Gastroesophageal sphincter (tissue), 4 donors: ENCODE measurements around the gene KRTAP17-1. TPM values are rescaled to one million over a fixed set of nuclear protein-coding genes. Genes with fewer than 3 reads are reported as not detected.
"Not testable (repeated sequence)": the region's sequence is repeated elsewhere in the genome, so short reads cannot be mapped to it uniquely, and the experiment has no call there.

Experiments
- ATAC-seq: fragments of 150-250 bp; one replicate; pipeline ENCODE4 v1.9.1; 2016; ENCODE audit warnings: mild to moderate bottlenecking, moderate library complexity
- H3K27ac ChIP-seq, 4 donors: fragments of 200-600 bp; sonication (generic) in 3 of 4; 1 replicate in 3 of 4; 2 replicates in 1 of 4; pipeline ENCODE4 v1.5.1; 2016 to 2019
- H3K27me3 ChIP-seq: fragments of 200-600 bp; sonication (generic); one replicate; pipeline ENCODE4 v1.5.1; 2019
- H3K36me3 ChIP-seq, 2 donors: fragments of 200-600 bp; sonication (generic); one replicate each; pipeline ENCODE4 v1.5.1; 2019; ENCODE audit warnings: control low read depth in 1 of 2
- H3K4me1 ChIP-seq, 3 donors: fragments of 200-600 bp; sonication (generic); 1 replicate in 2 of 3; 2 replicates in 1 of 3; pipeline ENCODE4 v1.5.1; 2016 to 2019; ENCODE audit warnings: control low read depth in 2 of 3
- H3K4me3 ChIP-seq, 2 donors: fragments of 200-600 bp; sonication (generic); one replicate each; pipeline ENCODE4 v1.5.1; 2019; ENCODE audit warnings: mild to moderate bottlenecking in 1 of 2, moderate library complexity in 1 of 2
- H3K9me3 ChIP-seq, 3 donors: fragments of 200-600 bp; sonication (generic); one replicate each; pipeline ENCODE4 v1.5.1; 2017 to 2019; ENCODE audit warnings: control low read depth in 2 of 3
- EP300 ChIP-seq: sonication (generic); formaldehyde crosslinking; IDR thresholded peaks from one replicate; pipeline ENCODE4 v1.6.1; 2017; ENCODE audit warnings: antibody characterized with exemption, mild to moderate bottlenecking
- POLR2A ChIP-seq, 2 donors: fragments of 450-650 bp; IDR thresholded peaks; one replicate each; pipeline ENCODE4 v1.6.1; 2017; ENCODE audit warnings: antibody characterized with exemption in 2 of 2, mild to moderate bottlenecking in 2 of 2, moderate library complexity in 1 of 2
- POLR2AphosphoS5 ChIP-seq: sonication (generic); formaldehyde crosslinking; IDR thresholded peaks from one replicate; pipeline ENCODE4 v1.6.1; 2017; ENCODE audit warnings: antibody characterized with exemption
- WGBS, 2 donors: methylation state at CpG; one replicate each; pipeline ENCODE4 v1.1.5; 2018; ENCODE audit warnings: low coverage in 1 of 2; 5-methylcytosine and 5-hydroxymethylcytosine counted together
- total RNA-seq, 4 donors: library from RNA; depleted of rRNA; stranded (reverse); fragments of >200 nt; gene quantifications; one replicate each; pipeline ENCODE4 v1.1.0, GENCODE V29; 2016
- TF ChIP-seq, protein P1 (sequence below), 4 experiments: fragments of 200-600 bp in 2 of 4; fragments of 450-650 bp in 2 of 4; sonication (generic) in 1 of 4; IDR thresholded peaks; one replicate each; pipeline ENCODE4 v1.5.1; 2017 to 2019; ENCODE audit warnings: antibody characterized with exemption in 4 of 4, mild to moderate bottlenecking in 2 of 4, moderate library complexity in 2 of 4

The KRTAP17-1 gene
- total RNA-seq, 4 donors from 2014 or later, result not detected

DNA sequence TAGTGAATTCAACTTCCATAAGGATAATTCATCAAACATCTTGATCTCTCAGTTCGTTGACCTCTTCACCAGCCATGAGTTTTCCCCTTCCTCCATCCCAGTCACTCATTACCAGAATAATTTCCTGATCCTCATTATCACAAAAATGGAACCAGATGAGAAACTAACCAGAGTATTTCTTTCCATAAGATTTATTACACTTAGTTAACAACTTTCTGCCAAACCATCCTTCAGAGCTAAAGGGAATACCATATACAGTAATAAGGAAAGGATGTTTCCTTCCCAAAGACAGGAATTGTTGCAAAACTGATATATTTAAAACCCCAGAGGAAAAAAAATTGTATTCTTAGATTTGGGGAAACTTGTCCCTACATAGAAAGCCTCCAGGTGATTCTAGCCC lies 21.5 kb downstream of the KRTAP17-1 start:
- ATAC-seq, result no peak
- H3K27ac ChIP-seq, result no peak overlapping the region
- no peaks in the 10 kb centered on the region for H3K9me3 ChIP-seq
- 56 to 60% methylated on average over 1 of the region's 1 CpG for WGBS, 2 donors
- H3K27me3 ChIP-seq, result peaks cover 24% of the 10 kb centered on the region
- TF ChIP-seq POLR2A (IDR thresholded peaks at IDR 0.05), result no peak
- TF ChIP-seq POLR2AphosphoS5, result no peak
- TF ChIP-seq EP300, result no peak
- TF ChIP-seq, protein P1, sequence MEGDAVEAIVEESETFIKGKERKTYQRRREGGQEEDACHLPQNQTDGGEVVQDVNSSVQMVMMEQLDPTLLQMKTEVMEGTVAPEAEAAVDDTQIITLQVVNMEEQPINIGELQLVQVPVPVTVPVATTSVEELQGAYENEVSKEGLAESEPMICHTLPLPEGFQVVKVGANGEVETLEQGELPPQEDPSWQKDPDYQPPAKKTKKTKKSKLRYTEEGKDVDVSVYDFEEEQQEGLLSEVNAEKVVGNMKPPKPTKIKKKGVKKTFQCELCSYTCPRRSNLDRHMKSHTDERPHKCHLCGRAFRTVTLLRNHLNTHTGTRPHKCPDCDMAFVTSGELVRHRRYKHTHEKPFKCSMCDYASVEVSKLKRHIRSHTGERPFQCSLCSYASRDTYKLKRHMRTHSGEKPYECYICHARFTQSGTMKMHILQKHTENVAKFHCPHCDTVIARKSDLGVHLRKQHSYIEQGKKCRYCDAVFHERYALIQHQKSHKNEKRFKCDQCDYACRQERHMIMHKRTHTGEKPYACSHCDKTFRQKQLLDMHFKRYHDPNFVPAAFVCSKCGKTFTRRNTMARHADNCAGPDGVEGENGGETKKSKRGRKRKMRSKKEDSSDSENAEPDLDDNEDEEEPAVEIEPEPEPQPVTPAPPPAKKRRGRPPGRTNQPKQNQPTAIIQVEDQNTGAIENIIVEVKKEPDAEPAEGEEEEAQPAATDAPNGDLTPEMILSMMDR (IDR thresholded peaks at IDR 0.05), result no peak
- no peaks in the 10 kb centered on the region for H3K36me3 ChIP-seq
- H3K4me3 ChIP-seq, result no peak overlapping the region
- H3K4me1 ChIP-seq, result no peaks in the 10 kb centered on the region

DNA sequence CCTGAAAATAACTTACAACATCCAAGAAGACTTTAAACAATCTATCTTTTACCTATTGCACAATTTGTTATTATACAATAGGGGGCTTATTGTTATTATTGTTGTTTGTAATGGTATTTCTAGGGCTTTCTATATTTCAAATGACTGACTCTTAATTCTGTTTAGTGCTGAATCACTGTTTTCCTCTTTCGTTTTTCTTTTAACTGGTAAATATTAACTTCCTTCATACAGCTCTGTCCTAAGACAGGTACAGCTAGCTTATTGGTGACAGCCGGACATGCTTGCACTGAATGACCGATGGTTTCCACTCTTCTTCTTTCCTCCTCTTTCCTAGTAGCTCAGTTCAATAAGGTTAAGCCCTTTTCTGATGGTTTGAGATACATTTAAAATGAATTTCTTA lies 28.5 kb downstream of the KRTAP17-1 start:
- H3K9me3 ChIP-seq, result no peaks in the 10 kb centered on the region
- WGBS, 2 donors, result 79 to 87% methylated on average over 3 of the region's 3 CpGs
- no peak overlapping the region for H3K27ac ChIP-seq
- H3K4me1 ChIP-seq, result no peaks in the 10 kb centered on the region
- H3K27me3 ChIP-seq, result peaks cover 16% of the 10 kb centered on the region
- no peak for TF ChIP-seq POLR2AphosphoS5
- no peak for TF ChIP-seq EP300
- TF ChIP-seq POLR2A (IDR thresholded peaks at IDR 0.05), result no peak
- TF ChIP-seq, protein P1 (IDR thresholded peaks at IDR 0.05), result no peak
- H3K36me3 ChIP-seq, result no peaks in the 10 kb centered on the region
- no peak overlapping the region for H3K4me3 ChIP-seq
- no peak for ATAC-seq

DNA sequence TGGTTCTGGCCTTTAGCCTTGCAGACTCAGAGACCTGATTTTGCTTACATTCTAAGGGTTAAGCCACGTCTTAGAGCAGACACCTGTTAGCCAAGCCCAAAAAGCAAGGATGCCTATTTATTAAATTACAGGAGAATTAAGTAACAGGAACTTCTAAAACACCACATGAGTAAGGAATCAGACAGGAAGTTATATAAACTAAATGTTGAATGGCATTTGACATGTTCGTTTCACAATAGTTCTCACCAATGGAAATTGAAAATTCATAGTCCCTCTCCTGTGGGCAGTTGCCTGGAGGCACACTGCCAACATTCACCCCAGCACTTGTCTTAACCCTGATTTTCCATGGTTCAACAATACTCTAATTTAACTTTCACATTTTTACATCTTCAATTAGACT lies 31.0 kb downstream of the KRTAP17-1 start:
- Histone ChIP-seq H3K36me3 (no peaks in the 10 kb centered on the region), H3K27me3 (peaks cover 20% of the 10 kb centered on the region), H3K4me1 (no peaks in the 10 kb centered on the region), H3K27ac (no peak overlapping the region), H3K9me3 (no peaks in the 10 kb centered on the region), H3K4me3 (no peak overlapping the region)
- 9 to 28% methylated on average over 2 of the region's 2 CpGs for WGBS, 2 donors
- ATAC-seq, result no peak
- no peak for TF ChIP-seq POLR2A (IDR thresholded peaks at IDR 0.05)
- TF ChIP-seq, protein P1 (IDR thresholded peaks at IDR 0.05), result no peak
- no peak for TF ChIP-seq POLR2AphosphoS5
- no peak for TF ChIP-seq EP300

DNA sequence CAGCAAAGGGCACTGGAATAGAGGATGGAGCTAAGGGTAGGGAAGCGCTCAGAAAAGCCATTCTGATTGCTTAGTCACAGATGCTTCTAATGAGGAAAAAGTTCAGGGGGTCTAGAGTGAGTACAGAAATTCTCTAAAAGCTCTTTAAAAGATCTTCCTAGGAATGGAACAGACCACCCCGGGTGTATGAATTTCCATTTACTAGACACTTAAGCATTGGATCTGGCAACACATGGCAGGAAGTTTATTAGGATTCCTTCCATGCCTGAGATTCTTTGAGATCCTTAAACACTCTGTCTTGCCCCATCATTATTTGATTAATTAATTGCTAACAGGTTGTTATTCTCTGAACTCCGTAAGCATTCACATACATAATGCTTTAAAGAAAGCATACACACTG lies 31.5 kb downstream of the KRTAP17-1 start:
- no peaks in the 10 kb centered on the region for H3K9me3 ChIP-seq
- ATAC-seq, result no peak
- no peaks in the 10 kb centered on the region for H3K4me1 ChIP-seq
- no peaks in the 10 kb centered on the region for H3K36me3 ChIP-seq
- no peak for TF ChIP-seq POLR2A (IDR thresholded peaks at IDR 0.05)
- TF ChIP-seq, protein P1 (IDR thresholded peaks at IDR 0.05), result no peak
- no peak for TF ChIP-seq EP300
- TF ChIP-seq POLR2AphosphoS5, result no peak
- no peak overlapping the region for H3K4me3 ChIP-seq
- H3K27ac ChIP-seq, result no peak overlapping the region
- 0 to 13% methylated on average over 2 to 3 of the region's 3 CpGs for WGBS, 2 donors
- H3K27me3 ChIP-seq, result peaks cover 20% of the 10 kb centered on the region

DNA sequence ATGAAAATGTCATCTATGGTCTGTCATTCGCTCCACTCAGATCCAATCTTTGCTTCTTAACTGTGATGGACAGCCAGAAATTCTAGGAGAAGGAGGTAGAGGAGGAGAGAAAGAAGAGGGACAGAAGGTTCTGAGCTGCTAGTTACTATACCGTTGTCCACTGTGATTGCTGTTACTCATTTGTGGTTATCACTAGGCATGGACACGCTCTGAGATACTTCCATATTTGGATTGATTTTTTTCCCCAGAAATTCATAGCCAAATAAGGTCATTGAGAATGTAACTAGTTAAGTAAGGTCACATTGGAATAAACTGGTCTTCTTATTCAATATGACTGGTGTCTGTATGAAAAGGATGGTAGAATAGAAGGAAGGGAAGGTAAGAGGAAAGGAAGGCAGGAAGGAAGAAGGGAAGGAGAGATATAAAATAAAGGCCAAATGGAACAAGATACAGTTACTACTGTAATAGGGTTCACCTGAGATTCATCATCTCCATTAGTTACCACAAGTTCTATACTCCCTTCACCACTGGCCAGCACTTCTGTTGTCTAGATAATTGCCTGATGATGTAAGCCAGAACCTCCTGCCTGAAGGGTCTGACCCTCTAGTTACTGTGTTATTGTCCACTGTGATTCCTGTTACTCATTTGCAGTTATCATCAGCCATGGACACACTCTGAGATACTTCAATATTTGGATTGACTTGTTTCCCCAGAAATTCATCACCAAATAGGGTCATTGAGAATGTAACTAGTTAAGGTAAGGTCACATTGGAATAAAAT lies 37.1 kb downstream of the KRTAP17-1 start:
- H3K27me3 ChIP-seq, result peaks cover 21% of the 10 kb centered on the region
- no peaks in the 10 kb centered on the region for H3K4me1 ChIP-seq
- no peak overlapping the region for H3K4me3 ChIP-seq
- no peaks in the 10 kb centered on the region for H3K36me3 ChIP-seq
- TF ChIP-seq EP300, result no peak
- no peak for TF ChIP-seq POLR2AphosphoS5
- TF ChIP-seq, protein P1 (IDR thresholded peaks at IDR 0.05), result no peak
- TF ChIP-seq POLR2A (IDR thresholded peaks at IDR 0.05), result no peak
- no peaks in the 10 kb centered on the region for H3K9me3 ChIP-seq
- no peak overlapping the region for H3K27ac ChIP-seq
- no peak for ATAC-seq
- 73 to 100% methylated on average over 1 to 3 of the region's 3 CpGs for WGBS, 2 donors

DNA sequence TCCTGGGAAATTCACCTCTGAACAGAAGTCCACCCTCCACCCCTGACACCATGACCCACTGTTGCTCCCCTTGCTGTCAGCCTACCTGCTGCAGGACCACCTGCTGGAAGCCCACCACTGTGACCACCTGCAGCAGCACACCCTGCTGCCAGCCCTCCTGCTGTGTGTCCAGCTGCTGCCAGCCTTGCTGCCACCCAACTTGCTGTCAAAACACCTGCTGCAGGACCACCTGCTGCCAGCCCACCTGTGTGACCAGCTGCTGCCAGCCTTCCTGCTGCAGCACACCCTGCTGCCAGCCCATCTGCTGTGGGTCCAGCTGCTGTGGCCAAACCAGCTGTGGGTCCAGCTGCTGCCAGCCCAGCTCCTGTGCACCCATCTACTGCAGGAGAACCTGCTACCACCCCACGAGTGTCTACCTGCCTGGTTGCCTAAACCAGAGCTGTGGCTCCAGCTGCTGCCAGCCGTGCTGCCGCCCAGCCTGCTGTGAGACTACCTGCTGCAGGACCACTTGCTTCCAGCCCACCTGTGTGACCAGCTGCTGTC lies 39.8 kb downstream of the KRTAP17-1 start, which contains the start of gene KRTAP9-7:
Gene KRTAP9-7, plus strand, starts transcription at position 51 of the 543 bp plus-strand sequence. Its CDS starts 0 bp downstream, at position 51.
- not testable (repeated sequence) for H3K27ac ChIP-seq, H3K36me3 ChIP-seq, H3K4me1 ChIP-seq, H3K4me3 ChIP-seq, H3K9me3 ChIP-seq, ATAC-seq
- peaks cover 10% of the 10 kb centered on the region for H3K27me3 ChIP-seq
- no CpG with 5 or more reads among the region's 3 CpGs for WGBS, 2 donors
